ENCODE results near the gene GALNT1. TPM values are rescaled to one million over a fixed set of nuclear protein-coding genes. Genes with fewer than 3 reads are reported as not detected.

The GALNT1 gene
- total RNA-seq, 1 donor from 2014 or later: 42.9 TPM

GRCh38 chr18:35581898-35582641 lies 530 bp downstream of the GALNT1 start:
- intact Hi-C loops (cut with micrococcal nuclease): loop anchor here (1.0 to 5.0 kb wide), 5 partner anchors 35 to 391 kb away; partner anchors contain the start of genes INO80C and RMP24

GRCh38 chr18:35582899-35583558 lies 1.5 kb downstream of the GALNT1 start:
- intact Hi-C loops (cut with micrococcal nuclease): loop anchor here (1.0 to 5.0 kb wide), 5 partner anchors 34 to 390 kb away; partner anchors contain the start of genes INO80C and RMP24

GRCh38 chr18:35584735-35585134 lies 3.2 kb downstream of the GALNT1 start:
- intact Hi-C loops (cut with micrococcal nuclease): loop anchor here (5.0 kb wide), 2 partner anchors 177 to 352 kb away; no protein-coding TSS in a partner anchor

- intact Hi-C loops (cut with micrococcal nuclease): no loop called here
Observed at GRCh38 chr18:35585608-35586007, 4.1 kb downstream of the GALNT1 start.

- intact Hi-C loops (cut with micrococcal nuclease): no loop called here
Observed at GRCh38 chr18:35588122-35588521, 6.6 kb downstream of the GALNT1 start.

- intact Hi-C loops (cut with micrococcal nuclease): no loop called here
Observed at GRCh38 chr18:35588995-35589394, 7.5 kb downstream of the GALNT1 start.

GRCh38 chr18:35589546-35589945 lies 8.0 kb downstream of the GALNT1 start:
- intact Hi-C loops (cut with micrococcal nuclease): no loop called here

GRCh38 chr18:35590935-35591334 lies 9.4 kb downstream of the GALNT1 start:
- intact Hi-C loops (cut with micrococcal nuclease): no loop called here

- intact Hi-C loops (cut with micrococcal nuclease): no loop called here
Observed at GRCh38 chr18:35592298-35592697, 10.8 kb downstream of the GALNT1 start.

- intact Hi-C loops (cut with micrococcal nuclease): no loop called here
Observed at GRCh38 chr18:35593859-35594258, 12.3 kb downstream of the GALNT1 start.

- intact Hi-C loops (cut with micrococcal nuclease): no loop called here
Observed at GRCh38 chr18:35597758-35598157, 16.2 kb downstream of the GALNT1 start.

- intact Hi-C loops (cut with micrococcal nuclease): no loop called here
Observed at GRCh38 chr18:35602193-35602820, 20.8 kb downstream of the GALNT1 start.

- intact Hi-C loops (cut with micrococcal nuclease): no loop called here
Observed at GRCh38 chr18:35603008-35603407, 21.5 kb downstream of the GALNT1 start.

GRCh38 chr18:35603528-35603927 lies 22.0 kb downstream of the GALNT1 start:
- intact Hi-C loops (cut with micrococcal nuclease): no loop called here

GRCh38 chr18:35604369-35604768 lies 22.8 kb downstream of the GALNT1 start:
- intact Hi-C loops (cut with micrococcal nuclease): no loop called here

GRCh38 chr18:35605686-35606417 lies 24.3 kb downstream of the GALNT1 start:
- intact Hi-C loops (cut with micrococcal nuclease): no loop called here

GRCh38 chr18:35609236-35609635 lies 27.7 kb downstream of the GALNT1 start:
- intact Hi-C loops (cut with micrococcal nuclease): no loop called here

- intact Hi-C loops (cut with micrococcal nuclease): loop anchor here (10.0 kb wide), 1 partner anchor 365 kb away; the partner anchor contains the start of gene RMP24
Observed at GRCh38 chr18:35610089-35610488, 28.5 kb downstream of the GALNT1 start.

- intact Hi-C loops (cut with micrococcal nuclease): loop anchor here (10.0 kb wide), 1 partner anchor 364 kb away; the partner anchor contains the start of gene RMP24
Observed at GRCh38 chr18:35610724-35611123, 29.2 kb downstream of the GALNT1 start.

- intact Hi-C loops (cut with micrococcal nuclease): loop anchor here (10.0 kb wide), 1 partner anchor 363 kb away; the partner anchor contains the start of gene RMP24
Observed at GRCh38 chr18:35611518-35611917, 30.0 kb downstream of the GALNT1 start.

GRCh38 chr18:35616074-35616473 lies 34.5 kb downstream of the GALNT1 start:
- intact Hi-C loops (cut with micrococcal nuclease): loop anchor here (2.0 to 10.0 kb wide), 3 partner anchors 33 to 375 kb away; partner anchors contain the start of genes RMP24 and ZNF397
